Muscle layer of duodenum (tissue), 2 donors: ENCODE results near the gene IKZF2.

Experiments
- H3K27ac ChIP-seq: one replicate; pipeline ENCODE4 v1.7.0; 2013; ENCODE audit warnings: mild to moderate bottlenecking, low read length
- H3K27me3 ChIP-seq: one replicate; pipeline ENCODE4 v1.7.0; 2013; ENCODE audit warnings: low read depth, mild to moderate bottlenecking, control low read depth, low read length
- H3K36me3 ChIP-seq, 2 donors: one replicate each; pipeline ENCODE4 v1.7.0; 2013; ENCODE audit warnings: low read length in 2 of 2, control low read depth in 1 of 2, mild to moderate bottlenecking in 1 of 2; ENCODE audit not compliant: insufficient read depth in 2 of 2, control insufficient read depth in 1 of 2
- H3K4me1 ChIP-seq, 2 donors: one replicate each; pipeline ENCODE4 v1.7.0; 2013; ENCODE audit warnings: low read length in 2 of 2, mild to moderate bottlenecking in 2 of 2, control low read depth in 1 of 2, moderate library complexity in 1 of 2; ENCODE audit not compliant: insufficient read depth in 2 of 2, control insufficient read depth in 1 of 2
- H3K4me3 ChIP-seq, 2 donors: one replicate each; pipeline ENCODE4 v1.7.0; 2013; ENCODE audit warnings: low read length in 2 of 2, low read depth in 1 of 2, mild to moderate bottlenecking in 1 of 2
- H3K9me3 ChIP-seq, 2 donors: one replicate each; pipeline ENCODE4 v1.7.0; 2013; ENCODE audit warnings: low read length in 2 of 2, control low read depth in 1 of 2, mild to moderate bottlenecking in 1 of 2; ENCODE audit not compliant: control insufficient read depth in 1 of 2
- donor health status: healthy.

The IKZF2 gene

DNA sequence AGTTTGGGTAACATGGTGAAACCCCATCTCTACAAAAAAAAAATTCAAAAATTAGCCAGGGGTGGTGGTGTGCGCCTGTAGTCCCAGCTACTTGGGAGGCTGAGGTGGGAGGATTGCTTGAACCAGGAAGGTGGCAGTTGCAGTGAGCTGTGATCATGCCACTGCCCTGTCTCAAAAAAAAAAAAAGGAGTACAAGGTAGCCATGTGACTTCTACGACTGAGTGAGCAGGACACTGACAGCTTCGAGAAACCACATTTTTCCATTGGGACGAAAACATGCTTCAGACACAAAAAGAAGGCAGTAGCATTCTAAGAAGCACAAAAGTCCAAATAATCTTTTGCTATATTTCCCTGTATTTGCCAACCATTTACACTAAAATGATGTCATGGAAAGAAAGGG is 19.7 kb upstream of the IKZF2 start:
- Histone ChIP-seq H3K9me3 (no peaks in the 10 kb centered on the region), H3K36me3 (no peaks in the 10 kb centered on the region), H3K4me3 (no peak overlapping the region), H3K27ac (no peak overlapping the region), H3K27me3 (no peaks in the 10 kb centered on the region), H3K4me1 (no peaks in the 10 kb centered on the region)

DNA sequence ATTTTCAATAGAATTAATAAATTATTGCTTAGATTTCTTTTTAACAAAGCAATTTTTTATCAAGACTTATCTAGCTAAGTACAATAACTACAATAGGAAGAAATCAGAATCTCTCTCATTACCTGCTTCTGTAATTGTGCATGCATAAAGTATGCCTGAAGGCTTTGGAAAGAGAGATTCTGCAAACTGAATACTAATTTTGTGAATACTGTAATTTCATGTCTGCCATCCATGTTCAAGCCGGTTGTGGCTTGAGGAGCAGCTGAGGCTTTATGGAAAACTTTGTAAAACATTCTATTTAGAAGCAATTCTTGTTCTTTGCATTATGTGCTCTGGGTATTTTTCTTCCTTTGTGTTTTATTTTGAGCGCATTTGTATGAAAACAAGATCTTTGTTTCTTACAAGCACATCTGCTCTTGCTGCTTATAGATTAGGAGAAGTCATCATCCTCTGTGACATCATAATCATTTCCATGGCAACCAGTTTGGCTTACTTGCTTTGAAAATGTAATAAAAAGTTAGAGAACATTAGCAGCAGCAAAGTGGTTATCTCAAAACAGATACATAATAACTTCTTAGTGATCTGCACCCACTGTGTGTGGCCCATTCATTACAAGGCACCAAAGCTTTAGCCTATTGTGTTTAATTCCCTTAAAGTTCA is 16.0 kb upstream of the IKZF2 start:
- Histone ChIP-seq H3K27me3 (no peaks in the 10 kb centered on the region), H3K4me3 (no peak overlapping the region), H3K4me1 (no peaks in the 10 kb centered on the region), H3K27ac (no peak overlapping the region), H3K36me3 (no peaks in the 10 kb centered on the region), H3K9me3 (no peaks in the 10 kb centered on the region)

DNA sequence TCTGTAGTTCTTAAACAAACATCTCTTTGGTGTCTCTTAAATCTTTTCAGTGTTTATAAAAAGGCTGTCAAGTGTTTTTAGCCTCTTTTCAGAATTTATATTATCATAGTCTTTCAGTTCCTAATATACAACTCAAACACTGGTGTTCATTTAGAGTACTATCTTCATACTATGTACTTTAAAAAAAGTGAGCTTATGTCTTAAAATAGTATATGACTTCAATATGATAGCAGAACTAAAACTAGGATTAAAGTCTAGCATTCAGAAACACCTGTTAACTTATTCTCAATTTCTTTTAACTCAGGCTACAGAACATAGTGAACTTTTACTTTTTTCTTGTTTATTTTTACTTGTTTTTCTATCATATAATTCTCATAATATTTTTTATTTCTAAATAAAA is 14.7 kb upstream of the IKZF2 start:
- Histone ChIP-seq H3K27ac (no peak overlapping the region), H3K4me1 (no peaks in the 10 kb centered on the region), H3K4me3 (no peak overlapping the region), H3K27me3 (no peaks in the 10 kb centered on the region), H3K36me3 (no peaks in the 10 kb centered on the region), H3K9me3 (no peaks in the 10 kb centered on the region)

DNA sequence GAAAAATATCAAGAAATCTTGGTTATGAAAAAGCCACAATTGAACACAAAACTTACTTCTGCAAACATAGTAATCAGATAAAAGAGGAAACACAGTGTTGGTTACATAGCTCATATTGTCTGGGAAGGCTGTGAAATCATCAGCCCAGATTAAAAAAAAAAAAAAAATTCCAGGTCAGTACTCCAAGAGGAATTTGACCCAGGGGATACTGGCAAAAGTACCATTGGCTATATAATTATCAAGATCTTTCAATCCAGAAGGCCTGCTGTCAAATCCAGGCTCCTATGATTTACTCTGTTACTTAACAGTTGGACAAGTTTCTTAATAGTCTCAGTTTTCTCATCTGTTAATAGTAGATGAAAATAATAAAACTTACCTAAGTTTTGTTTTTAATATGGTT is 12.9 kb upstream of the IKZF2 start:
- H3K36me3 ChIP-seq = no peaks in the 10 kb centered on the region
- H3K27me3 ChIP-seq = no peaks in the 10 kb centered on the region
- no peaks in the 10 kb centered on the region for H3K9me3 ChIP-seq
- no peak overlapping the region for H3K27ac ChIP-seq
- H3K4me3 ChIP-seq = no peak overlapping the region
- no peaks in the 10 kb centered on the region for H3K4me1 ChIP-seq

DNA sequence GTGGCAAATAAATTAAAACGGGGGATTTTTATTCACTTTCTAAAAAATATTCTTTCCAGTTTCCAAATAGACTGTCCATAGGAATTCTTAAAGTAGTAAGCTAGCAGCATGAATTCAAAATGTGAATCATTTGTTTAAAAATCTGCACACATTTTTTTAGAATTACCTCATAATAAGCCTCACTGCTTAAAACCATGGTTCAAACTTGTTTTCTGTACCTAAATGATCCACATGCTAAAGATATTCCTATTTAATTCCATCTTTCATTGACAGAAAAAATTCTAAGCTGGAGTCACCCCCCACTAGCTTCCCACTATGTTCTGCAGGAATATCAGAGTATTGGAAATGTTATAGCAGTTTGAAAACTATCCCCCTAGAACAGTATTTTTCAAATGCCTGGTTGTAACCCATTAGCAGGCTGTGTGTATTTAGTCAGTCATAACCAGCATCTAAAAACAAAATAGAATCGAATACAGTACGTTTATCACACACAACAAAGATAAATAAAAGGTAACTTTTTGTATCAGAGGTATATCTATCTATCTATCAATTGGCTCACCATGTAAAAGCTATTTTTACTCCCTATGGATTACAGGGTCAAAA is 11.2 kb upstream of the IKZF2 start:
- no peaks in the 10 kb centered on the region for H3K9me3 ChIP-seq
- H3K4me3 ChIP-seq = no peak overlapping the region
- no peaks in the 10 kb centered on the region for H3K36me3 ChIP-seq
- no peaks in the 10 kb centered on the region for H3K27me3 ChIP-seq
- no peak overlapping the region for H3K27ac ChIP-seq
- H3K4me1 ChIP-seq = no peaks in the 10 kb centered on the region

DNA sequence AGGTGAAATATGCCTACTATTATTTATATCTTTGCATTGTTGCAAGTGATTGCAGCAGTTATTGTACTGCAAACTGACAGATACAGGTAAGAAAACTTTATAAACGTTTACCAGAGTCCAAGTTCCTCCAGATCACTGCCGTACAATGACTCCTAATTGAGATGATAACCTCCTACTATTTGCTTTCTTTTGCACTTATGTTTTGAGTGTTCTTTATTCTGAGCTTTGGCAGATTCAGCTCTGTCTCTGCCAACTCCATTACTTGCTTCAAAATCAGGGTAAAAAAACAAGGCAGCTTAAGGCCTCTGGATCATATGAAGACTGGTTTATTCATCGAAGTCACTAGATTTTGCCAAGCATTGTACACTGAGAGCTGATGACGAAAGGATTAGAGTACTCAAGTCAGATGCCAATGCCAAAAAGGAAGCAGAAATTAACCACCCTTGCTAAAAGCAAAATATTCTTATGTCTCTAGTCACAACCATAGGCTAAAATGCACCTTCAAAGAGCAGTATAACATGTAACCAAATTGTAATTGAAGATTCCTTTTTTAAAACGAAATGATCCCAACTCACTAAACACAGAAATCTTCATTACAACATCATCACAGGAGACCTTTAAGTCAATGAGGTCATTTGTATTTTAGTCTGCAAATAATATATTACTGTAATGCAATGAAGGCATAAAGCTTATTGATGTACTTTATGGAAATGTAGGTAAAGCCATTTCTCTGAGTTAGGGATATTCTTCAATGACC is 10.5 kb upstream of the IKZF2 start:
- Histone ChIP-seq H3K4me1 (no peaks in the 10 kb centered on the region), H3K4me3 (no peak overlapping the region), H3K27ac (no peak overlapping the region), H3K27me3 (no peaks in the 10 kb centered on the region), H3K36me3 (no peaks in the 10 kb centered on the region), H3K9me3 (no peaks in the 10 kb centered on the region)

DNA sequence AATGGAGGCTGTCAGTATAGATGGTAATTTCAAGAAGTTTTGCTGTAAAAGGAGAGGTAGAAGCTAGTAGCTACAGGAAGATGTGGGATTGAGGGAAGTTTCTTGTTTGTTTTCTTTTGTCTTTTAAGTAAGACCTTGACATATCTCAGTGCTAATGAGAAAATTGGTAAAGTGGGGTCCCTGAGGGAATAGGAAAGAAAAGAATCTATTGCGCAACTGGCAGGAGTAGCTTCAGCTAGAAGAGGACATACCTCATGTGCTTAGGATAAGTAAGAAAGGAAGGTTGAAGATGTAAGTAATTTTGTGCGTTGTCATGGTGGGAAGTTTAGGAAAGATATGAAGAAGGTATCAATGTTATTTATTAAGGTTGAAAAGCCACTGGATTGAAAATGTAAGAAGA is 8.4 kb upstream of the IKZF2 start:
- H3K27ac ChIP-seq = no peak overlapping the region
- H3K36me3 ChIP-seq = no peaks in the 10 kb centered on the region
- H3K9me3 ChIP-seq = no peaks in the 10 kb centered on the region
- H3K4me1 ChIP-seq = no peaks in the 10 kb centered on the region
- no peak overlapping the region for H3K4me3 ChIP-seq
- H3K27me3 ChIP-seq = no peaks in the 10 kb centered on the region

DNA sequence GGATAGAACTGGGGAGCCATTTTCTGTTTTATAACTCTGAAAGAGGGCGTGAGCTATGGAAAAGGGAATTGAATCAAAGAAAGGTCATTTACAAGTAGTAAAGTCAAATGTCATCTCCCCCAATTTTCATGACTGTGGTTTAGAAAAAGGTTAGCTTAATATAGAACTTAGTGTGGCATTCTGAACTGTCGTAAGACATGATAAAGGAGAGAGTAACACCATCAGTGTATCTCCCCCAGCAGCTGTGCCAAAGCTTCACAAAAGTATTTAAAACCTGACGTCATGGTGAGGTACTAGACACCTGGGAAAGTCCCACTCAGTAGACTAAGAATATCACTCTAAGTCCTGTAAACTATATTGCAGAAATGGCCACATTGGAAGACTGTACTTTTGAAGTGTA is 5.8 kb upstream of the IKZF2 start:
- Histone ChIP-seq H3K27me3 (no peaks in the 10 kb centered on the region), H3K9me3 (no peaks in the 10 kb centered on the region), H3K4me1 (peaks cover 0 to 7% of the 10 kb centered on the region in 2 donors), H3K4me3 (no peak overlapping the region), H3K36me3 (no peaks in the 10 kb centered on the region), H3K27ac (no peak overlapping the region)

DNA sequence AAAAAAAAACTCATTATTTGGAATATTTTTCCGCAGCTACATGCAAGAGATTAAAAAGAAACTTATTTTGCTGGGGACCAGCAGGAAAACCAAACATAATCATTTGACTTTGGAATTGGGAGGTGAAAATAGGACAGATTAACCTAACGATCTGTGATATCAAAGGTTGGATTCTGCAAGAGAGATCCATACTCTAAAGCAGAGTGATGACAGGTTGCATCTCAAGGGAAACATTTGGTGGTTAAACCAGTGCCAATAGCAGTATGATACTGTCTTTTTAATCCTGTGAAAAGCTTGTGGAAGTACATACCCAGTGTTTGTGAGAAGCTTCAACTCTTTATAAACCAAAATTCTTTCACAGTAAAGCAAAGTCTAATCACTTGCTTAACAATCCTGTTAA is 5.3 kb upstream of the IKZF2 start:
- Histone ChIP-seq H3K4me1 (peaks cover 0 to 7% of the 10 kb centered on the region in 2 donors), H3K36me3 (no peaks in the 10 kb centered on the region), H3K27me3 (no peaks in the 10 kb centered on the region), H3K27ac (no peak overlapping the region), H3K9me3 (no peaks in the 10 kb centered on the region), H3K4me3 (no peak overlapping the region)

DNA sequence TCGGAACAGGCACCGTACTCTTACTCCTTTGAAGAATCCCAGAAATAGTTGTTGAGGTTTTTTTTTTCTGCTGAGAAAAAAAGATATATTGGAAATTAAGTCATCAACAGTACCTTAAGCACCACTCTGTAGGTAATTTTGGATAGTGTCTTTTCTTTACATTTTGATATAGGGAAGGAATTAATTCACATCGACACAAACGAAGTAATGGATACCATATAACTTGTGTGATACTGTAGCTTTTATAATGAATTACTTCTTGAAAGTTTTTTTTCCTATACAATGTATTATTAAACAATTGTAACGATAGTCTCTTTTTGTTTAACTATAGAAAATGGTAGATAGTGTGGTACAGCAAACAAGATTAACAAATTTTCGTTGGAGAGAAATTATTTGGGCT is 1.5 kb upstream of the IKZF2 start:
- H3K9me3 ChIP-seq = no peaks in the 10 kb centered on the region
- H3K27me3 ChIP-seq = no peaks in the 10 kb centered on the region
- peak overlapping the region; percentile 78 for H3K27ac ChIP-seq
- H3K36me3 ChIP-seq = no peaks in the 10 kb centered on the region
- peak overlapping the region; percentile 79 to 87 for H3K4me3 ChIP-seq
- H3K4me1 ChIP-seq = peaks cover 0 to 13% of the 10 kb centered on the region in 2 donors

DNA sequence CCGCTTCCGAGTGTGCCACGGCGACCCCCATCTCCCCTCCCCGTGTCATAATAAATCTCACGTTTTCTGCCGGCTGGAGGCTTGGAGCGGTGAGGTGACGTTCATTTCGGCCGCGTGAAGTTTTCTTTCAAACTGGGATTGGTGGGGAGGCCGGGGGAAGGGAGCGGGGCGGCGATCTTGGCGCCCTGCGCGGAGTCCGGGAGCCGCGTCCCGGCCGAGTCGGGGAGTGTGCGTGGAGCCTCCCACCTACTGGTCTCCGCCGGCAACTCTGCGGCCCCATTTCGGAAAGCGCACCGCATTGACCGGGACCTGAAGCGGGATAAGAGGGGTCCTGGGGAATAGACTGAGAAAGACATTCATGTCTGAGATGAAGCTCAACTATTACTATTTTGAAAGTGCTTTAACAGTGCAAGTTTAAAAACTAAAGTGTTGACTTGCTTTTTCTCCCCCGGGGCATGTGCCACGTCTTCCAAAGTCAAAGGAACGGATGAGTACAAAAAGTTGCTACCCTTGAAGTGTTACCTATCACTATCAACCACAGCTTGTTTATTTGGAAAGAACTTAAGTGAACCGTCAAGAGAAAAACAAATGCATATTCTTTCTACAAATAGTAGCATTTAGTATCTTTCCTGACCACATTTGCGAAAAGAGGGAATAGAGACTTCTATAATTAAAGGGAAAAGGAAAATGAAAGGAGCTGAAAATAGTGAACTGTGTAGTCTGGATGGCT is 818 bp upstream of the IKZF2 start:
- peaks cover 0 to 13% of the 10 kb centered on the region in 2 donors for H3K4me1 ChIP-seq
- no peaks in the 10 kb centered on the region for H3K27me3 ChIP-seq
- peak overlapping the region; percentile 78 for H3K27ac ChIP-seq
- peak overlapping the region; percentile 79 to 87 for H3K4me3 ChIP-seq
- no peaks in the 10 kb centered on the region for H3K36me3 ChIP-seq
- H3K9me3 ChIP-seq = no peaks in the 10 kb centered on the region
